GM18858 (cell line): ENCODE results near the gene ADH7.
"Not testable (repeated sequence)": the region's sequence is repeated elsewhere in the genome, so short reads cannot be mapped to it uniquely, and the experiment has no call there.

Experiments
- ATAC-seq: cut with Tn5 transposase; IDR thresholded peaks from one replicate; pipeline ENCODE4 v1.9.1; 2021; ENCODE audit not compliant: unreplicated experiment

The ADH7 gene

DNA sequence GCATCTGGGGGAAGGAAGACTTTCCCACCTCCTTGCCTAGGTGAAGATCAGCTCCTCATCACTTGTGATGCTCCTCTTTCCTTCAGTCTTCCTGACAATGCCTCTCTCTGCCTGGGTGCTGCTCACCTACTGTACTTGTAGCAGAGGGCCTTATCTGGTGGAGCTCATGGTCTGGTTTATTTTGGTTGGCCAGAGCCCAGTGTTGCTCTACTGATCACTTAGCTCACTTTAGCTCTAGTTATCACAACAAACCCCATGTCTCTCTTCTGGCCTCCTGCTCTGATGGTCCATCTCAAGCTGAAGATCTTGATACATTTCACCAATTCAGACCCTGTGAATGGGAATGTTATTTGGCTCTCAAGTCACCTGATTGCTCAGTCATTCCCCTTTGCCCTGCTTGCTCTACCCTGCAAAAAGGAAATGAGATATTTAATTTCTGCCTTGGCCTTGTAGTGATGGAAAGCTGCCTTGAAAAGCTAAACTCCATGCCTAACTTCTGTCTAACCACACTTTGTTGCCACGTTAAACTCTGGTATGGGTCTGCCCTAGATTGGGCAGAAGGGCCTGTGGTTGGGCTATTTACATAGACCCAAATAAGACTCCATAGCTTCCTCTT is 52.3 kb downstream of the ADH7 start:
- ATAC-seq = no peak

DNA sequence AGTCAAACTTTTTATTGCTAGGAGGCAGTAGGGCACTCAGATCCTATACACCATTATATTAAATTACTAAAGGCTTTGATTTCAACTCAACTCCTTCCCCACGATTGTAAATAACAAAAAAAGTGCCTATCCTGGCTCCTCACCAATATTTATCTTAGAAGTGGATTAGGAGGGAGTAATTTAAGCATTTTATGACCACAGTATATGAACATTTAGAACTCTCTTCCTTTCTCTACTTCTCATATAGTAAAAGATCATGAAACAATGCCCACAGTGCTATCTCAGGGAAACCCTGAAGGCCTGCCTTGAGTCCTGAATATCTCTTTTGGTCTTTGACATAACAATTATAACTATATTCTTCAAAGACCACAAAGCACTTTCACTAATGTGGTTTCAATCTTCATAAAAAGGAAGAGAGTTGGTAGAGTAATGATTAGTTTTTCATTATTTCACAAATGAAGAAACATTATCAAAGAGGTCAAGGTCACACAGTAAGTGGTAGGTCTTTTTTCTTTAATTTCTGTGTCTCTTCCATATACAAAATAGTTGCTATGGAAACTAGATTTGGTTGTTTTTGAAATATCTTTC is 53.5 kb downstream of the ADH7 start:
- ATAC-seq = no peak

GRCh38 chr4:99379571-99379970 is 55.6 kb downstream of the ADH7 start:
- ATAC-seq = no peak

GRCh38 chr4:99378876-99379275 is 56.3 kb downstream of the ADH7 start:
- no peak for ATAC-seq

- not testable (repeated sequence) for ATAC-seq
Measured at GRCh38 chr4:99377341-99377740, 57.8 kb downstream of the ADH7 start.

DNA sequence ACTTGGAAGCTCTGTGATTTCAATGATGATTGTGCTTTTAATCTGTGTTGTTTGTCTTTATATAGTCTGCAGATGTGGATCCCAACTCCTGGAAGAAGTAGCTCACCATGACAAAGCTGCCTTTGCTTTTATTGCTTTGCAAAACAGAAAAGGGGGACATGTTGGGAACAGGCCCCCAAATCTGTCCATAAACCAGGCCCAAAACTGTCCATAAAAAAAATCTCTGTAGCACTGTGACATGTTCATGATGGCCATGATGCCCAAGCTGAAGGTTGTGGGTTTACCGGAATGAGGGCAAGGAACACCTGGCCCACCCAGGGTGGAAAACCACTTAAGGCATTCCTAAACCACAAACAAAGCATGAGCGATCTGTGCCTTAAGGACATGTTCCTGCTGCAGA is 62.7 kb downstream of the ADH7 start:
- not testable (repeated sequence) for ATAC-seq

GRCh38 chr4:99367817-99368216 is 67.3 kb downstream of the ADH7 start:
- not testable (repeated sequence) for ATAC-seq

- no peak for ATAC-seq
Measured at GRCh38 chr4:99366491-99366890, 68.7 kb downstream of the ADH7 start.

DNA sequence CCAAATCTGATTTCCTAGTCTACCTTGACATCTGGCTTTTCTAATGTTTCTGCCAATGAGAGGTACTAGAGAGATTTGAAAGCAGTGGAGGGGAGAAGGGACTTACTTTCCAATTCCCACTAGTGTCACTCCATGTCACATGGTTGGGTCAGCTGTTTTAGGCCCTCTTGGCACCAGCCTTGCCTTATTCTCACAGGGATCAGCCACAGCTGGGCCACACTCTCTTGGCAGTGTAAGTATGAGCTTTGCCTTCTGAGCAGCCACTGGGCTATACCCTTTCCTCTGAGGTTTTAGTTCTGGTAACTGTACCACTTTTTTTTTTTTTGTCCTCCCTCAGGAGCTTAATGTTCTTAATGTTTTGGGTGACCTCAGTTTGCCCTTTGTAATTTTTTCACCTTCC is 72.4 kb downstream of the ADH7 start:
- no peak for ATAC-seq
